ENCODE results near the gene TKT.

Gene TKT

GRCh38 chr3:53202331-53203015 lies 53.3 kb downstream of the TKT start:
- no peak overlapping the region for H3K4me2 ChIP-seq (ENCODE audit: low read length)

GRCh38 chr3:53200501-53201498 lies 55.0 kb downstream of the TKT start:
- Histone ChIP-seq H3K9me3 (ENCODE audit: low read length) (no peaks in the 10 kb centered on the region), H3K9ac (ENCODE audit: low read length) (no peak overlapping the region), H3K79me2 (ENCODE audit: insufficient read depth, low read length) (0 out of 2 replicates have a peak, but pooled peaks cover 4% of the 10 kb centered on the region), H3K27ac (ENCODE audit: low read depth, low read length, poor library complexity, severe bottlenecking) (no peak overlapping the region), H2AFZ (ENCODE audit: low read length) (no peak overlapping the region), H3K36me3 (ENCODE audit: insufficient read depth, low read length) (peaks cover 45% of the 10 kb centered on the region), H3K4me1 (ENCODE audit: insufficient read depth, low read length, severe bottlenecking) (peaks cover 32% of the 10 kb centered on the region), H3K4me3 (ENCODE audit: low read depth, low read length, poor library complexity, severe bottlenecking) (no peak overlapping the region), H3K4me2 (ENCODE audit: low read length) (no peak overlapping the region), H3K27me3 (ENCODE audit: insufficient read depth, low read length) (no peaks in the 10 kb centered on the region), H3K9me2 (ENCODE audit: low read depth, low read length) (no peaks in the 10 kb centered on the region), H4K20me1 (ENCODE audit: insufficient read depth, low read length) (no peaks in the 10 kb centered on the region), H3F3A (ENCODE audit: insufficient read depth, low read length) (no peaks in the 10 kb centered on the region)
- TF ChIP-seq EZH2 (IDR thresholded peaks at IDR 0.05; ENCODE audit: borderline replicate concordance, low read length): no peak
- TF ChIP-seq CTCF (IDR thresholded peaks at IDR 0.05; ENCODE audit: low read length): no peak

More at GRCh38 chr3:53202331-53203015, 53.3 kb downstream of the TKT start:
- peaks cover 2% of the 10 kb centered on the region for H3K9me3 ChIP-seq (ENCODE audit: low read length)
- H3K27me3 ChIP-seq (ENCODE audit: insufficient read depth, low read length): no peaks in the 10 kb centered on the region
- no peak overlapping the region for H3K4me3 ChIP-seq (ENCODE audit: low read depth, low read length, poor library complexity, severe bottlenecking)
- H2AFZ ChIP-seq (ENCODE audit: low read length): no peak overlapping the region
- no peaks in the 10 kb centered on the region for H3F3A ChIP-seq (ENCODE audit: insufficient read depth, low read length)
- H3K4me1 ChIP-seq (ENCODE audit: insufficient read depth, low read length, severe bottlenecking): peaks cover 17% of the 10 kb centered on the region
- H3K27ac ChIP-seq (ENCODE audit: low read depth, low read length, poor library complexity, severe bottlenecking): no peak overlapping the region
- H4K20me1 ChIP-seq (ENCODE audit: insufficient read depth, low read length): no peaks in the 10 kb centered on the region
- H3K79me2 ChIP-seq (ENCODE audit: insufficient read depth, low read length): 0 out of 2 replicates have a peak, but pooled peaks cover 4% of the 10 kb centered on the region
- no peaks in the 10 kb centered on the region for H3K9me2 ChIP-seq (ENCODE audit: low read depth, low read length)
- peaks cover 45% of the 10 kb centered on the region for H3K36me3 ChIP-seq (ENCODE audit: insufficient read depth, low read length)
- TF ChIP-seq EZH2 (IDR thresholded peaks at IDR 0.05; ENCODE audit: borderline replicate concordance, low read length): no peak
- no peak for TF ChIP-seq CTCF (IDR thresholded peaks at IDR 0.05; ENCODE audit: low read length)
- H3K9ac ChIP-seq (ENCODE audit: low read length): no peak overlapping the region

GRCh38 chr3:53199834-53200233 lies 56.0 kb downstream of the TKT start:
- H3K79me2 ChIP-seq (ENCODE audit: insufficient read depth, low read length): 0 out of 2 replicates have a peak, but pooled peaks cover 4% of the 10 kb centered on the region
- H3K4me1 ChIP-seq (ENCODE audit: insufficient read depth, low read length, severe bottlenecking): peaks cover 36% of the 10 kb centered on the region
- H3F3A ChIP-seq (ENCODE audit: insufficient read depth, low read length): no peaks in the 10 kb centered on the region
- H3K9me2 ChIP-seq (ENCODE audit: low read depth, low read length): no peaks in the 10 kb centered on the region
- no peaks in the 10 kb centered on the region for H3K27me3 ChIP-seq (ENCODE audit: insufficient read depth, low read length)
- H3K4me2 ChIP-seq (ENCODE audit: low read length): no peak overlapping the region
- H3K9me3 ChIP-seq (ENCODE audit: low read length): no peaks in the 10 kb centered on the region
- H2AFZ ChIP-seq (ENCODE audit: low read length): no peak overlapping the region
- peak overlapping the region; percentile 17 for H3K27ac ChIP-seq (ENCODE audit: low read depth, low read length, poor library complexity, severe bottlenecking)
- H3K36me3 ChIP-seq (ENCODE audit: insufficient read depth, low read length): peaks cover 43% of the 10 kb centered on the region
- no peaks in the 10 kb centered on the region for H4K20me1 ChIP-seq (ENCODE audit: insufficient read depth, low read length)
- H3K9ac ChIP-seq (ENCODE audit: low read length): no peak overlapping the region
- TF ChIP-seq EZH2 (IDR thresholded peaks at IDR 0.05; ENCODE audit: borderline replicate concordance, low read length) (no peak), CTCF (IDR thresholded peaks at IDR 0.05; ENCODE audit: low read length) (peak; percentile 54)
- H3K4me3 ChIP-seq (ENCODE audit: low read depth, low read length, poor library complexity, severe bottlenecking): no peak overlapping the region
